Thymus (tissue), 11 donors: ENCODE measurements around the gene GPD1. TPM values are rescaled to one million over a fixed set of nuclear protein-coding genes. Genes with fewer than 3 reads are reported as not detected.

Experiments used
- DNase-seq, 9 donors: peaks; one replicate each; pipeline ENCODE4 v3.0.0-alpha.2; 2013; ENCODE audit warnings: low spot score in 9 of 9, low read depth in 6 of 9, missing footprints in 1 of 9
- H3K27ac ChIP-seq, 2 donors: one replicate each; pipeline ENCODE4 v1.5.1; 2013; ENCODE audit warnings: control low read depth in 1 of 2, low read depth in 1 of 2, low read length in 1 of 2, mild to moderate bottlenecking in 1 of 2, moderate library complexity in 1 of 2
- H3K27me3 ChIP-seq, 2 donors: one replicate each; pipeline ENCODE4 v1.5.1; 2013; ENCODE audit warnings: low read length in 1 of 2; ENCODE audit not compliant: control insufficient read depth in 2 of 2, insufficient read depth in 1 of 2
- H3K36me3 ChIP-seq, 2 donors: one replicate each; pipeline ENCODE4 v1.5.1; 2013; ENCODE audit warnings: low read length in 1 of 2, mild to moderate bottlenecking in 1 of 2, moderate library complexity in 1 of 2; ENCODE audit not compliant: control insufficient read depth in 2 of 2, insufficient read depth in 2 of 2
- H3K4me1 ChIP-seq, 2 donors: one replicate each; pipeline ENCODE4 v1.5.1; 2013; ENCODE audit warnings: low read length in 2 of 2; ENCODE audit not compliant: control insufficient read depth in 2 of 2, insufficient read depth in 2 of 2
- H3K4me3 ChIP-seq, 2 donors: one replicate each; pipeline ENCODE4 v1.5.1; 2013; ENCODE audit warnings: low read length in 2 of 2, control low read depth in 1 of 2, mild to moderate bottlenecking in 1 of 2
- H3K9me3 ChIP-seq, 2 donors: one replicate each; pipeline ENCODE4 v1.5.1; 2013; ENCODE audit warnings: low read length in 1 of 2, mild to moderate bottlenecking in 1 of 2; ENCODE audit not compliant: control insufficient read depth in 2 of 2, insufficient read depth in 1 of 2
- WGBS: extraction: QIAGEN DNeasy Blood & Tissue Kit; methylation state at CpG from one replicate; pipeline ENCODE4 v1.1.7; 2013; 5-methylcytosine and 5-hydroxymethylcytosine counted together
- polyA plus RNA-seq: library from polyadenylated mRNA; stranded (reverse); fragments of 200-250 nt; gene quantifications from one replicate; pipeline ENCODE4 v1.2.3, GENCODE V29; 2013
- total RNA-seq: library from RNA; stranded (reverse); fragments of 120-200 nt; gene quantifications from one replicate; pipeline ENCODE4 v1.2.4, GENCODE V29; 2013
- donor health status: healthy.

The GPD1 gene
- total and polyA plus RNA-seq, 2 donors: 0.38 to 1.0 TPM

GRCh38 chr12:50120953-50121352, 17.1 kb downstream of the GPD1 start:
- Histone ChIP-seq H3K9me3 (no peaks in the 10 kb centered on the region), H3K27me3 (no peaks in the 10 kb centered on the region), H3K36me3 (peaks cover 42 to 53% of the 10 kb centered on the region in 2 donors), H3K27ac (no peak overlapping the region), H3K4me3 (no peak overlapping the region), H3K4me1 (peaks cover 3 to 8% of the 10 kb centered on the region in 2 donors)
- no peak for DNase-seq
- WGBS: 99% methylated on average over 3 of the region's 3 CpGs

GRCh38 chr12:50121641-50122040, 17.8 kb downstream of the GPD1 start:
- WGBS: over 99% methylated on average over 5 of the region's 5 CpGs
- no peak overlapping the region for H3K27ac ChIP-seq
- peaks cover 42 to 51% of the 10 kb centered on the region in 2 donors for H3K36me3 ChIP-seq
- DNase-seq: no peak
- no peaks in the 10 kb centered on the region for H3K27me3 ChIP-seq
- H3K4me3 ChIP-seq: no peak overlapping the region
- H3K4me1 ChIP-seq: peaks cover 3 to 8% of the 10 kb centered on the region in 2 donors
- H3K9me3 ChIP-seq: no peaks in the 10 kb centered on the region

GRCh38 chr12:50123203-50123602, 19.4 kb downstream of the GPD1 start:
- H3K27ac ChIP-seq: no peak overlapping the region
- H3K27me3 ChIP-seq: no peaks in the 10 kb centered on the region
- no peaks in the 10 kb centered on the region for H3K9me3 ChIP-seq
- peaks cover 49 to 60% of the 10 kb centered on the region in 2 donors for H3K36me3 ChIP-seq
- DNase-seq: no peak
- H3K4me3 ChIP-seq: no peak overlapping the region
- H3K4me1 ChIP-seq: peaks cover 3 to 8% of the 10 kb centered on the region in 2 donors
- WGBS: 90% methylated on average over 2 of the region's 2 CpGs

- WGBS: 97% methylated on average over 2 of the region's 2 CpGs
- no peaks in the 10 kb centered on the region for H3K9me3 ChIP-seq
- peaks cover 3 to 8% of the 10 kb centered on the region in 2 donors for H3K4me1 ChIP-seq
- DNase-seq: no peak
- no peak overlapping the region for H3K27ac ChIP-seq
- H3K27me3 ChIP-seq: no peaks in the 10 kb centered on the region
- H3K4me3 ChIP-seq: no peak overlapping the region
- peaks cover 40 to 65% of the 10 kb centered on the region in 2 donors for H3K36me3 ChIP-seq
Measured at GRCh38 chr12:50127546-50127945, 23.7 kb downstream of the GPD1 start.

GRCh38 chr12:50129290-50129689, 25.5 kb downstream of the GPD1 start:
- Histone ChIP-seq H3K4me3 (no peak overlapping the region), H3K36me3 (peaks cover 41 to 68% of the 10 kb centered on the region in 2 donors), H3K27me3 (no peaks in the 10 kb centered on the region), H3K9me3 (no peaks in the 10 kb centered on the region), H3K4me1 (peaks cover 3 to 10% of the 10 kb centered on the region in 2 donors), H3K27ac (no peak overlapping the region)
- no peak for DNase-seq
- WGBS: 95% methylated on average over 4 of the region's 4 CpGs

GRCh38 chr12:50132505-50133135, 28.8 kb downstream of the GPD1 start:
- Histone ChIP-seq H3K9me3 (no peaks in the 10 kb centered on the region), H3K4me1 (peaks cover 0 to 3% of the 10 kb centered on the region in 2 donors), H3K27ac (no peak overlapping the region), H3K4me3 (no peak overlapping the region), H3K27me3 (no peaks in the 10 kb centered on the region), H3K36me3 (peaks cover 52 to 81% of the 10 kb centered on the region in 2 donors)
- WGBS: 89% methylated on average over 2 of the region's 2 CpGs
- peak in 4 of 9 donors; percentile 23 to 71 (median 35) for DNase-seq

- H3K36me3 ChIP-seq: peaks cover 18 to 44% of the 10 kb centered on the region in 2 donors
- no peak for DNase-seq
- no peak overlapping the region for H3K27ac ChIP-seq
- no peaks in the 10 kb centered on the region for H3K27me3 ChIP-seq
- H3K4me3 ChIP-seq: no peak overlapping the region
- WGBS: 98% methylated on average over 8 of the region's 8 CpGs
- no peaks in the 10 kb centered on the region for H3K9me3 ChIP-seq
- H3K4me1 ChIP-seq: no peaks in the 10 kb centered on the region
Measured at GRCh38 chr12:50142993-50143392, 39.2 kb downstream of the GPD1 start.

- DNase-seq: no peak
- H3K27me3 ChIP-seq: no peaks in the 10 kb centered on the region
- H3K27ac ChIP-seq: no peak overlapping the region
- 97% methylated on average over 2 of the region's 2 CpGs for WGBS
- no peak overlapping the region for H3K4me3 ChIP-seq
- no peaks in the 10 kb centered on the region for H3K9me3 ChIP-seq
- no peaks in the 10 kb centered on the region for H3K4me1 ChIP-seq
- H3K36me3 ChIP-seq: peaks cover 12 to 32% of the 10 kb centered on the region in 2 donors
Measured at GRCh38 chr12:50145439-50145838, 41.6 kb downstream of the GPD1 start.

GRCh38 chr12:50147281-50147680, 43.5 kb downstream of the GPD1 start:
- H3K27ac ChIP-seq: no peak overlapping the region
- H3K9me3 ChIP-seq: no peaks in the 10 kb centered on the region
- H3K4me1 ChIP-seq: no peaks in the 10 kb centered on the region
- no peaks in the 10 kb centered on the region for H3K27me3 ChIP-seq
- WGBS: over 99% methylated on average over 4 of the region's 4 CpGs
- no peak for DNase-seq
- H3K36me3 ChIP-seq: peaks cover 4 to 17% of the 10 kb centered on the region in 2 donors
- H3K4me3 ChIP-seq: no peak overlapping the region
